GM18519 (cell line): ENCODE measurements around the gene TUBB2B.
"Not testable (repeated sequence)": the region's sequence is repeated elsewhere in the genome, so short reads cannot be mapped to it uniquely, and the experiment has no call there.

Experiments used
- ATAC-seq: cut with Tn5 transposase; IDR thresholded peaks from one replicate; pipeline ENCODE4 v1.9.1; 2021; ENCODE audit warnings: mild to moderate bottlenecking, moderate library complexity; ENCODE audit not compliant: unreplicated experiment, low FRiP score

The TUBB2B gene

GRCh38 chr6:3212261-3212660, 15.2 kb downstream of the TUBB2B start:
- ATAC-seq, result no peak

GRCh38 chr6:3211681-3212080, 15.8 kb downstream of the TUBB2B start:
- no peak for ATAC-seq

DNA sequence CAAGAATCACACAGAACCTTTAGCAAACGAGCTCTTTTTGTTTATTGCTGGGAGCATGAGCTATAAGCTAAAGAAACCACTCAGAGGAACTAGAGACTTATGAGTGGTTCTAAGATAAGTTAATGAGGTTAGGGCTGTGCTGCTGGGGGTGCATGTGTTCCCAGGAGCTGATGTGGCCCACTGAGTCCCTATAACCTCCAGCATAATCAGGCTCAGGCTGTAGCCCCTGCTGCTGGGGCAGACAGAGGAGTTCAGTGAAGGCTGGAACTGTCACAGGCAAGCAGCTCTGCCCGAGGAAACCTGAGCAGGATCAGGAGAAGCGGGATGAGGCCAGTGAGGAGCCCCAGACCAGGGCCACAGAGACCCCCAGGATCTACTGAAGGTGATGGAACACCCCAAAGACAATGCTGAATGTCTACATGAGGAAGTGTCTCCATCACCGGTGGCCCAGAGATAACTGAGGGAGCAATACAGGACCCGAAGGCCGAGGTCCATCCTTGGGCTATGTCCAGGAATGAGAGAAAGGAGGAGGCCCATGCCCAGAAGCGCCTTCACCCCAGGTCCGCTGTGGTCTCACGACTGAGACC, 17.3 kb downstream of the TUBB2B start:
- ATAC-seq, result no peak

- ATAC-seq, result no peak
Observed at GRCh38 chr6:3209114-3210023, 18.1 kb downstream of the TUBB2B start.

GRCh38 chr6:3208775-3209113, 18.7 kb downstream of the TUBB2B start:
- no peak for ATAC-seq

- ATAC-seq, result no peak
Observed at GRCh38 chr6:3208098-3208774, 19.2 kb downstream of the TUBB2B start.

- no peak for ATAC-seq
Observed at GRCh38 chr6:3206339-3207015, 21.0 kb downstream of the TUBB2B start.

- ATAC-seq, result no peak
Observed at GRCh38 chr6:3205913-3206312, 21.5 kb downstream of the TUBB2B start.

DNA sequence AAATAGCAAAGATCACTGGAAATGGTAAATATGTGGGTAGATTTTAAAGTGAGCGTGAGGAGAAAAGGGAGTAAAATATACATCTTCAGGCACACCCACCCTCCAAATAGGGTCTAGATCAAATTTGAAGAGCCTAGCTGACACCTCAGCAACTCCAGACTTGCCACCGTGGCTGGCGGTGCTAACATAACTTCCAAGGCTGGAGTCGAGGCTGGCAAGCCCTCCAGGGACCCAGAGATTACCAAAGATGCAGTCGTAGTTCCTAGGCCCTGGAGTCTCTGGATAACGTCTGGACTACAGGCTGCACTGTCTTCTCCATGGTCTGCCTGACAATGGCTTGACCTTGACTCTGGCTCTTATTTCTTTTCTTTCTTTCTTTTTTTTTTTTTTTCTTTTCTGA, 22.5 kb downstream of the TUBB2B start:
- ATAC-seq, result no peak

- no peak for ATAC-seq
Observed at GRCh38 chr6:3202999-3203696, 24.3 kb downstream of the TUBB2B start.

GRCh38 chr6:3201388-3201787, 26.1 kb downstream of the TUBB2B start:
- ATAC-seq, result no peak

GRCh38 chr6:3200682-3201081, 26.8 kb downstream of the TUBB2B start:
- no peak for ATAC-seq

- no peak for ATAC-seq
Observed at GRCh38 chr6:3199382-3199781, 28.1 kb downstream of the TUBB2B start.

DNA sequence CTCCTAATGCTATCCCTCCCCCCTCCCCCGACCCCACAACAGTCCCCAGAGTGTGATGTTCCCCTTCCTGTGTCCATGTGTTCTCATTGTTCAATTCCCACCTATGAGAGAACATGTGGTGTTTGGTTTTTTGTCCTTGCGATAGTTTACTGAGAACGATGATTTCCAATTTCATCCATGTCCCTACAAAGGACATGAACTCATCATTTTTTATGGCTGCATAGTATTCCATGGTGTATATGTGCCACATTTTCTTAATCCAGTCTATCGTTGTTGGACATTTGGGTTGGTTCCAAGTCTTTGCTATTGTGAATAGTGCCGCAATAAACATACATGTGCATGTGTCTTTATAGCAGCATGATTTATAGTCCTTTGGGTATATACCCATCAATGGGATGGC, 29.7 kb downstream of the TUBB2B start:
- ATAC-seq, result not testable (repeated sequence)

DNA sequence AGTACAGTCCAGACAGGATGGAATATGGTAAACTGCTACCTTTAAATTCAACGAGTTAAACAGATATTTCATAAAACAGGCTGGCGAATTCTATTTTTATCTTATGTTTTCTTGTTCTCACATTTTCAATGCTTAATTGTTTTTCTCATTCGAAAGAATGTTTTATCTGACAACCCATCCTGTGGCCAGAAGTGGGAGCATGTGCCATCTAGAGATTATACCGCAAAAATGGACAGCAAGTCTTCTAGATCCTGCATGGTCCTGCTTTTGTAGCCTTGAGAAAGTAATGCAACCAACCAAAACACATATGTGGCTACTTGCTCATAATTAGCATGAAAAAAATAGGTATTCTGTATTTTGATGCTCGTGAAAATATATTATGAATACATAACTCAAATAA, 30.7 kb downstream of the TUBB2B start:
- no peak for ATAC-seq

- no peak for ATAC-seq
Observed at GRCh38 chr6:3195695-3196497, 31.6 kb downstream of the TUBB2B start.

DNA sequence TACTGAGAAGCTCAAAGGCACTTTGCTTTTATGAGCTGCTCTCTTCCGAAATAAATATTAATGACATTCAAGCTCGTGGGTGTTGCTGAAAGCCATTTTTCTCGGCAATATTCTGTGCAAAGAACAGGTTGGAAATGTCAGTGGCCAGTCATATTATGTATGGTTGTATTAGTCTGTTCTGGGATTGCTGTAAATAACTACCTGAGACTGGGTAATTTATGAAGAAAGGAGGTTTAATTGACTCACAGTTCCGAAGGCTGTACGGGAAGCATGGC, 32.1 kb downstream of the TUBB2B start:
- no peak for ATAC-seq

DNA sequence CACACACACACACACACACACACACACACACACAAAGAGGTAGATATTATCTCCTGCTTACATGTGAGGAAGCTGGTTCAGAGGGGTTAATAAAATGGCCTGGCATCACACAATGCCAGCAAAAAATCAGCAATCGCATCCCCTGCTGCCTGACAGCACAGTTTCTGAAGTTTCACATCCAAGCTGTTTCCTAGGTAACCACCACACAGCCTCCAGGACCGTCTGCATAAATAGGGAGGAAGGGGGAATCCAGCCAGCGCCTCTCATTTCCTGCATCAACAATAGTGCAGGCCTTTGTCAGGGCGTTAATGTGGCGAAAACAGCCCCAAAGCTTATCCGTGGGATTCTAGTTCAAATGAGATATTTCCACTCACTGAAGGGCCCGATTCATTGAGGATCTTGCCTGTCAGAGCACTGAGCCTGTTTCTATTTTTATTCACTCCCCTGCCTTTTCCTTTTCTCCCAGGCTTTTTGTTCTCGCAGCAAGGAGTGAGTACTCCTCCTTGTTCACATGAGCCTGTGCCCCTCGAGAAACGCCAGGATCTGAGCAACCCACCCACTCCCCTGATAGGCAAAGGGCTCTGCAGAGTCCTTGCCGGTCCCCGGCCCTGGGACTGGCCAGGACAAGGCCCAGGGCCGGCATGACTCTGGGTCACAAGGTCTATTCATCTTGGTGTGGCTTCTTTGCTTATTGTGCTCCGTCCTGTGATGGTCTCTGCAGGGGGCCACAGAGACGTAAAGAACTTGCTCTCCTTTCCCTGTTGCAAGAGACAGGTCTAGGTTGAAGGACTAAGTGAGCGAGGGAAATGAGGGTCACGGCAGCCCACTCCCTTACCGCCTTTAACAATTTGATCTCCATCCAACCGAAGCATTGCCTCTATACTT, 32.7 kb downstream of the TUBB2B start:
- no peak for ATAC-seq
